ENCODE data around the gene TRAF1. TPM values are rescaled to one million over a fixed set of nuclear protein-coding genes. Genes with fewer than 3 reads are reported as not detected.

TRAF1 gene
- total and polyA plus RNA-seq, 4 donors, result 3.9 to 23.1 (median 6.1) TPM

GRCh38 chr9:120868676-120869359, 57.8 kb downstream of the TRAF1 start:
- WGBS, 2 donors, result 1 to 2% methylated on average over 39 to 52 of the region's 52 CpGs
- Histone ChIP-seq H3K9me3 (ENCODE audit: control insufficient read depth in 4 of 4, insufficient read depth in 3 of 4, low read length in 3 of 4) (no peaks in the 10 kb centered on the region), H3K36me3 (ENCODE audit: control insufficient read depth in 4 of 4, insufficient read depth in 4 of 4, low read length in 4 of 4) (peaks cover 0 to 22% (median 9%) of the 10 kb centered on the region in 4 donors), H3K4me1 (ENCODE audit: control insufficient read depth in 5 of 5, insufficient read depth in 5 of 5, low read length in 5 of 5) (peaks cover 0 to 19% (median 3%) of the 10 kb centered on the region in 5 donors), H3K9ac (ENCODE audit: insufficient read depth in 1 of 2, low read length in 2 of 2) (peak overlapping the region in 1 of 2 donors; percentile 67), H3K4me3 (peak overlapping the region; percentile 57), H3K27me3 (ENCODE audit: control insufficient read depth in 3 of 3, insufficient read depth in 3 of 3, low read length in 2 of 3) (no peaks in the 10 kb centered on the region), H3K27ac (ENCODE audit: low read depth in 1 of 2, low read length in 1 of 2) (peak overlapping the region; percentile 70 to 92)
- DNase-seq (peak; percentile 95 to 97 (median 95)), ATAC-seq (ENCODE audit: insufficient read depth, low FRiP score) (peak; percentile 95)
- peak; percentile 26 for TF ChIP-seq CTCF (IDR thresholded peaks at IDR 0.05; ENCODE audit: control extremely low read depth, extremely low read depth)

GRCh38 chr9:120868339-120868675, 58.3 kb downstream of the TRAF1 start:
- Histone ChIP-seq H3K36me3 (ENCODE audit: control insufficient read depth in 4 of 4, insufficient read depth in 4 of 4, low read length in 4 of 4) (peaks cover 0 to 22% (median 8%) of the 10 kb centered on the region in 4 donors), H3K9ac (ENCODE audit: insufficient read depth in 1 of 2, low read length in 2 of 2) (no peak overlapping the region), H3K27ac (ENCODE audit: low read depth in 1 of 2, low read length in 1 of 2) (peak overlapping the region; percentile 54 to 81), H3K4me1 (ENCODE audit: control insufficient read depth in 5 of 5, insufficient read depth in 5 of 5, low read length in 5 of 5) (peaks cover 0 to 19% (median 3%) of the 10 kb centered on the region in 5 donors), H3K4me3 (no peak overlapping the region), H3K27me3 (ENCODE audit: control insufficient read depth in 3 of 3, insufficient read depth in 3 of 3, low read length in 2 of 3) (no peaks in the 10 kb centered on the region), H3K9me3 (ENCODE audit: control insufficient read depth in 4 of 4, insufficient read depth in 3 of 4, low read length in 3 of 4) (no peaks in the 10 kb centered on the region)
- 5 to 10% methylated on average over 11 of the region's 11 CpGs for WGBS, 2 donors
- DNase-seq, result no peak
- no peak for ATAC-seq (ENCODE audit: insufficient read depth, low FRiP score)
- TF ChIP-seq CTCF (IDR thresholded peaks at IDR 0.05; ENCODE audit: control extremely low read depth, extremely low read depth), result no peak

GRCh38 chr9:120867676-120868338, 58.8 kb downstream of the TRAF1 start:
- WGBS, 2 donors, result 92 to 93% methylated on average over 15 of the region's 15 CpGs
- no peak overlapping the region for H3K9ac ChIP-seq (ENCODE audit: insufficient read depth in 1 of 2, low read length in 2 of 2)

More at GRCh38 chr9:120867676-120868338, 58.8 kb downstream of the TRAF1 start:
- Histone ChIP-seq H3K4me3 (no peak overlapping the region), H3K4me1 (ENCODE audit: control insufficient read depth in 5 of 5, insufficient read depth in 5 of 5, low read length in 5 of 5) (peaks cover 0 to 19% (median 3%) of the 10 kb centered on the region in 5 donors), H3K36me3 (ENCODE audit: control insufficient read depth in 4 of 4, insufficient read depth in 4 of 4, low read length in 4 of 4) (peaks cover 0 to 23% (median 6%) of the 10 kb centered on the region in 4 donors), H3K27me3 (ENCODE audit: control insufficient read depth in 3 of 3, insufficient read depth in 3 of 3, low read length in 2 of 3) (no peaks in the 10 kb centered on the region), H3K27ac (ENCODE audit: low read depth in 1 of 2, low read length in 1 of 2) (peak overlapping the region; percentile 54 to 81), H3K9me3 (ENCODE audit: control insufficient read depth in 4 of 4, insufficient read depth in 3 of 4, low read length in 3 of 4) (no peaks in the 10 kb centered on the region)
- no peak for ATAC-seq (ENCODE audit: insufficient read depth, low FRiP score)
- no peak for DNase-seq
- no peak for TF ChIP-seq CTCF (IDR thresholded peaks at IDR 0.05; ENCODE audit: control extremely low read depth, extremely low read depth)
